Transverse colon (tissue), 4 donors: Measurements from ENCODE around the gene VSTM5.

Source experiments
- EP300 ChIP-seq: sonication (generic); formaldehyde crosslinking; IDR thresholded peaks from one replicate; pipeline ENCODE4 v1.6.1; 2017; ENCODE audit warnings: antibody characterized with exemption, low read depth
- POLR2A ChIP-seq: fragments of 450-650 bp; IDR thresholded peaks from one replicate; pipeline ENCODE4 v1.6.1; 2016; ENCODE audit warnings: antibody characterized with exemption, mild to moderate bottlenecking, moderate library complexity
- POLR2AphosphoS5 ChIP-seq, 3 donors: sonication (generic); formaldehyde crosslinking; IDR thresholded peaks; one replicate each; pipeline ENCODE4 v1.6.1; 2016; ENCODE audit warnings: antibody characterized with exemption in 3 of 3
- TF ChIP-seq, protein P1 (sequence below), 5 experiments: fragments of 200-600 bp in 3 of 5; fragments of 450-650 bp in 2 of 5; sonication (generic) in 3 of 5; IDR thresholded peaks; 1 replicate in 2 of 5; 2 replicates in 3 of 5; pipeline ENCODE4 v1.5.1; 2016 to 2017; ENCODE audit warnings: antibody characterized with exemption in 5 of 5, inconsistent platforms in 3 of 5, mild to moderate bottlenecking in 2 of 5, moderate library complexity in 1 of 5

- TF ChIP-seq, protein P1, sequence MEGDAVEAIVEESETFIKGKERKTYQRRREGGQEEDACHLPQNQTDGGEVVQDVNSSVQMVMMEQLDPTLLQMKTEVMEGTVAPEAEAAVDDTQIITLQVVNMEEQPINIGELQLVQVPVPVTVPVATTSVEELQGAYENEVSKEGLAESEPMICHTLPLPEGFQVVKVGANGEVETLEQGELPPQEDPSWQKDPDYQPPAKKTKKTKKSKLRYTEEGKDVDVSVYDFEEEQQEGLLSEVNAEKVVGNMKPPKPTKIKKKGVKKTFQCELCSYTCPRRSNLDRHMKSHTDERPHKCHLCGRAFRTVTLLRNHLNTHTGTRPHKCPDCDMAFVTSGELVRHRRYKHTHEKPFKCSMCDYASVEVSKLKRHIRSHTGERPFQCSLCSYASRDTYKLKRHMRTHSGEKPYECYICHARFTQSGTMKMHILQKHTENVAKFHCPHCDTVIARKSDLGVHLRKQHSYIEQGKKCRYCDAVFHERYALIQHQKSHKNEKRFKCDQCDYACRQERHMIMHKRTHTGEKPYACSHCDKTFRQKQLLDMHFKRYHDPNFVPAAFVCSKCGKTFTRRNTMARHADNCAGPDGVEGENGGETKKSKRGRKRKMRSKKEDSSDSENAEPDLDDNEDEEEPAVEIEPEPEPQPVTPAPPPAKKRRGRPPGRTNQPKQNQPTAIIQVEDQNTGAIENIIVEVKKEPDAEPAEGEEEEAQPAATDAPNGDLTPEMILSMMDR (IDR thresholded peaks at IDR 0.05) = no peak
- TF ChIP-seq POLR2A (no peak), EP300 (no peak), POLR2AphosphoS5 (IDR thresholded peaks at IDR 0.05) (no peak)
Observed at GRCh38 chr11:93844568-93844967, 5.8 kb downstream of the VSTM5 start.
